GM18511 (cell line): Measurements from ENCODE around the gene CBL.

ENCODE experiments used
- ATAC-seq: cut with Tn5 transposase; IDR thresholded peaks from one replicate; pipeline ENCODE4 v1.9.1; 2021; ENCODE audit warnings: mild to moderate bottlenecking, moderate library complexity; ENCODE audit not compliant: unreplicated experiment

Gene CBL

GRCh38 chr11:119320776-119321524 lies 114.8 kb downstream of the CBL start:
- peak; percentile 63 for ATAC-seq

GRCh38 chr11:119322360-119322739 lies 116.2 kb downstream of the CBL start:
- no peak for ATAC-seq

- ATAC-seq, result no peak
Measured at GRCh38 chr11:119322921-119323531, 116.9 kb downstream of the CBL start.

GRCh38 chr11:119323532-119324033 lies 117.4 kb downstream of the CBL start:
- ATAC-seq, result no peak

GRCh38 chr11:119324189-119324588 lies 118.0 kb downstream of the CBL start:
- ATAC-seq, result no peak

- ATAC-seq, result no peak
Measured at GRCh38 chr11:119329320-119329719, 123.2 kb downstream of the CBL start.

GRCh38 chr11:119330237-119330636 lies 124.1 kb downstream of the CBL start:
- no peak for ATAC-seq

- no peak for ATAC-seq
Measured at GRCh38 chr11:119332111-119332765, 126.1 kb downstream of the CBL start.

- ATAC-seq, result peak; percentile 96
Measured at GRCh38 chr11:119334174-119334930, 128.2 kb downstream of the CBL start, which contains the start of gene RNF26. Gene RNF26 (plus strand): TSS chr11:119334527. CDS start chr11:119335123, 596 bp downstream.

GRCh38 chr11:119335091-119335654 lies 129.0 kb downstream of the CBL start:
- no peak for ATAC-seq

- no peak for ATAC-seq
Measured at GRCh38 chr11:119335655-119336543, 129.8 kb downstream of the CBL start.

GRCh38 chr11:119336744-119337469 lies 130.8 kb downstream of the CBL start:
- ATAC-seq, result no peak

- ATAC-seq, result no peak
Measured at GRCh38 chr11:119337581-119338317, 131.6 kb downstream of the CBL start.

GRCh38 chr11:119338318-119338890 lies 132.3 kb downstream of the CBL start:
- no peak for ATAC-seq

GRCh38 chr11:119338965-119339588 lies 132.9 kb downstream of the CBL start:
- ATAC-seq, result no peak

GRCh38 chr11:119339589-119340334 lies 133.6 kb downstream of the CBL start:
- ATAC-seq, result no peak
